NCI-H2107 (cell line): Measurements from ENCODE around the gene LDLRAD4.

Experiments
- DNase-seq: peaks from one replicate; lab custom pipeline; 2025; lab: John Stamatoyannopoulos, UW

Gene LDLRAD4

GRCh38 chr18:13406736-13407135 lies 188.2 kb downstream of the LDLRAD4 start:
- DNase-seq = no peak

GRCh38 chr18:13407484-13407883 lies 188.9 kb downstream of the LDLRAD4 start:
- no peak for DNase-seq

- no peak for DNase-seq
Observed at GRCh38 chr18:13409026-13409425, 190.5 kb downstream of the LDLRAD4 start.

- DNase-seq = no peak
Observed at GRCh38 chr18:13409997-13410396, 191.4 kb downstream of the LDLRAD4 start.

GRCh38 chr18:13410471-13410870 lies 191.9 kb downstream of the LDLRAD4 start:
- no peak for DNase-seq

GRCh38 chr18:13412017-13412416 lies 193.5 kb downstream of the LDLRAD4 start:
- DNase-seq = no peak

- no peak for DNase-seq
Observed at GRCh38 chr18:13412901-13413300, 194.3 kb downstream of the LDLRAD4 start.

- DNase-seq = no peak
Observed at GRCh38 chr18:13414102-13414501, 195.5 kb downstream of the LDLRAD4 start.

GRCh38 chr18:13414521-13414920 lies 196.0 kb downstream of the LDLRAD4 start:
- no peak for DNase-seq

GRCh38 chr18:13415736-13416135 lies 197.2 kb downstream of the LDLRAD4 start:
- no peak for DNase-seq

GRCh38 chr18:13416208-13416607 lies 197.6 kb downstream of the LDLRAD4 start:
- no peak for DNase-seq

- no peak for DNase-seq
Observed at GRCh38 chr18:13416848-13417247, 198.3 kb downstream of the LDLRAD4 start.

- no peak for DNase-seq
Observed at GRCh38 chr18:13418013-13418710, 199.6 kb downstream of the LDLRAD4 start.

- no peak for DNase-seq
Observed at GRCh38 chr18:13420969-13421686, 202.6 kb downstream of the LDLRAD4 start.

- no peak for DNase-seq
Observed at GRCh38 chr18:13422541-13423147, 204.1 kb downstream of the LDLRAD4 start.

- no peak for DNase-seq
Observed at GRCh38 chr18:13423352-13423751, 204.8 kb downstream of the LDLRAD4 start.

- no peak for DNase-seq
Observed at GRCh38 chr18:13424363-13424762, 205.8 kb downstream of the LDLRAD4 start.

GRCh38 chr18:13425357-13426091 lies 207.0 kb downstream of the LDLRAD4 start:
- DNase-seq = no peak

GRCh38 chr18:13427354-13427753 lies 208.8 kb downstream of the LDLRAD4 start:
- DNase-seq = no peak

GRCh38 chr18:13428319-13428718 lies 209.8 kb downstream of the LDLRAD4 start:
- no peak for DNase-seq

GRCh38 chr18:13429016-13429415 lies 210.5 kb downstream of the LDLRAD4 start:
- no peak for DNase-seq

- no peak for DNase-seq
Observed at GRCh38 chr18:13429884-13430510, 211.4 kb downstream of the LDLRAD4 start.
